Suprapubic skin (tissue), 3 donors: ENCODE results near the gene MARCHF2.

ENCODE experiments used
- CTCF ChIP-seq, 2 donors: fragments of 200-600 bp in 1 of 2; fragments of 450-650 bp in 1 of 2; sonication (generic) in 1 of 2; IDR thresholded peaks; one replicate each; pipeline ENCODE4 v1.5.1; 2016 to 2019; ENCODE audit warnings: antibody characterized with exemption in 2 of 2, mild to moderate bottlenecking in 1 of 2, moderate library complexity in 1 of 2
- POLR2A ChIP-seq, 2 donors: fragments of 450-650 bp; IDR thresholded peaks; one replicate each; pipeline ENCODE4 v1.6.1; 2017; ENCODE audit warnings: antibody characterized with exemption in 2 of 2, mild to moderate bottlenecking in 2 of 2, moderate library complexity in 2 of 2

GRCh38 chr19:8403820-8404109 is 9.3 kb upstream of the MARCHF2 start:
- TF ChIP-seq CTCF (IDR thresholded peaks at IDR 0.05) = no peak
- no peak for TF ChIP-seq POLR2A (IDR thresholded peaks at IDR 0.05)
